ENCODE measurements around the gene C1R.
"Not testable (repeated sequence)": the region's sequence is repeated elsewhere in the genome, so short reads cannot be mapped to it uniquely, and the experiment has no call there.

The C1R gene

GRCh38 chr12:7118881-7119280, 26.6 kb upstream of the C1R start:
- DNase-seq, result no peak

GRCh38 chr12:7117670-7118069, 25.4 kb upstream of the C1R start:
- no peak for DNase-seq

- DNase-seq, result no peak
These were observed 24.7 kb upstream of the C1R start for GRCh38 chr12:7116916-7117315.

DNA sequence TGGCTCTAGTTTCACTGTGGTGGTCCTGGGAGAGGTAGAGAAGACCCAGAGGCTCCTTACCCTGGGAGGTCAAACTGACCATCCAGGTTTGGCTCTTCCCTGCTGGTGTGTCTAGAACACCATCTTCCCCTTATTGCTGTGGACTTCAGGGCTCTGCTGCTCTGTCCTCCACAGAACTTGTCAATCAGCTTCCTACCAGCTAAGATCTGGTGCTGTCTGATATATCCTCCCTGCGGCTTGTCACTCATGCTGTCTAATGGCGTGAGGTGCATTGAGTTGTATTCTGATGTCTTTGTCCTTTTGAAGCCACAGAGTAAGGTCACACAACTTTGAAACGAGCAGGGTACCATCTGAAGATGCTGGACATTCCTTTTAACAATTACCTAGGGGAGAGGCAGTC, 24.0 kb upstream of the C1R start:
- no peak for DNase-seq

- no peak for DNase-seq
These were observed 22.6 kb upstream of the C1R start for GRCh38 chr12:7114851-7115250.

DNA sequence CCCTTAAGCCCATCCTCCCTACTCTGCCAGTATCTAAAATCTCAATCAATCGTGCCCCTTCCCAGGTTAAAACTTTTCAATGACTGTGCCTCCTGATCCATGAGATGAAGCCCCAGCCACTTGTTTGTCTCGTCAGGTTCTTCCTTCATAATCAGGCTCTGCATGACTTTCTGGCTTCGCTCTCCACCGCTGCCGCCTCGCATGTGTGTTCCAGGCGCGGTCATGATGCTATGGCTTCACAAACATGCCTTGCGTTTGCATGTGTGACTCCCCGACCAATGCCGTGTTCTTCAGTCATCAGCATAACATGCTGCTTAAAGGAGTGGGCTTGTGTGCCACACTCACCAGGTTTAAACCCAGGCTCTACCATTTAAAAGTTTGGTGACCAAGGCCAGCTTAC, 21.8 kb upstream of the C1R start:
- DNase-seq, result no peak

- peak; percentile 5 to 65 for DNase-seq
These were observed 21.2 kb upstream of the C1R start for GRCh38 chr12:7113389-7113871.

GRCh38 chr12:7112041-7112440, 19.8 kb upstream of the C1R start:
- DNase-seq, result no peak

DNA sequence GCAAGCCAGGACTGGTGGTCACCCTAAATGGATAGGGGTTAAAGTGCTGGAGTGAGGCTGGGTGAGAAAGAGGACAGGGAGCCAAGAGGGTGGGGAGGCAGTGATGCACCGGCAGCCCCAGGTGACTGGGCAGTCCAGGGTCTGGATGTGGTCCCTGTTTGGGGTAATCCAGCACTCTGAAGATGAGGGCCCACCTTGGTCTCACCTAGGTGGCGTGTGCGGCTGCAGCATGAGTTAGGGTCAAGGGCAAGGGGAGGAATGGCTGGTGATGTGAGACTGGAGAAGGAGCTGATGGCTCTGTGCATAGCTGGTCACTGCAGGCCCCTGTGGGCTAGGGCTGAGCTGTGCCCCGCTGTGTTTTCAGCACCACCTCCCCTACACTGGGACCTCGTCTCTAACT, 18.4 kb upstream of the C1R start:
- DNase-seq, result no peak

DNA sequence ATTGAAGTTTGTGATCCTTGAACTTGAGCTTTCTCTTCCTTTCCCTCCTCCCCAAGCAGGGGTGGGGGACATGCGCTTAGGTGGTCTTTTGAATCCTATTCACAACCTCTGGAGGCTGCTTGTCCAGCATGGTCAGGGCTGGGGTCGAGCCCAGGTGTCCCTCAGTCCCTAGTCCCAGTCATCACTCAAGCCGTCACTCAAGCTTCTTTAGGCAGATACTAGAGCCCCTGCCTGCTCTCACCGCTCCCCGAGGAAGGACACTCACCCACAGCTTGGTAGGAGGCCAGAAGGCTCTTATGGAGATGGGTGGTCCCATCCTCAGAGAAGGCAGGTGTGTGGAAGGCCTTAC, 17.3 kb upstream of the C1R start:
- no peak for DNase-seq

GRCh38 chr12:7108796-7109571, 16.7 kb upstream of the C1R start, which contains the start of gene C1RL:
TSS of gene C1RL (minus strand) at chr12:7109214. CDS start at chr12:7109180, 34 bp downstream.
- DNase-seq, result peak; percentile 77

DNA sequence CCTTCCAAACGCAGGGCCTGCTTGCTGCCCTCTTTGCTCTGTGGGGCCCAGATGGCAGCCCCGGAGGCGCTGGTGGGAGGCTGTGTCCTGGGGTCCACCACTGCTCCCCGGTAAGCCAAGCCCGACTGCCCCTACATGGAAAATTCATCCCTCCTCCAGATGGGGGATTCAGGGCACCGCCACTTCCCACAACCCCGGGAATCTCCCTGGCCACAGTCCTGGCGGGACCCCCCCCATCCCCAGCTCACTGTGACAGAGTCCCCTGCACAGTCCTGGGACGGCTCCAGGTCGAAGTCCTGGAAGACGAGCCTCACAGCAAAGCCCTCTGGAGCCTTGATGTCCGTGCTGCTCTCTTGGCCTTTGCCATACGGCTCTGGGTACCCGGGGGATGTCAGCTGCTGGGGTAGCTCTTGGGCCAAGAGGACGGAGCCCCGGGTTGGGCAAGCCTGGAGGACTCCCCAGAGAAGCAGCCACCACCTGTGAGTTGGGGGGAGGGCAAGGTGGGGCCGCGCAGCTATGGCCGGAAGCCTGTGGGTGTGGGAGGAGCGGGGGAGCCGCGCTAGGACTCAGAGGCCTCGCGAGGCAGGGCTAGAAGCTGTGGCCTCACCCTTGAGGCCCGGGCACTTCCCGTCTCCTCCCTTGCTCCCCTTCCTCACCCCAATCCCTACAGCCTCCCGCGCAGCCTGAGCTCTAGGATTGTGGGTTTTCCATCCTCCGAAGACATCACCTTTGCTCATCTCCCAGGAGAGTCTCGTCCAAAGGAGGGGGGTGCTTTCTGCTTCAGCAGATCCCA, 16.0 kb upstream of the C1R start:
- DNase-seq, result peak; percentile 51 to 81

DNA sequence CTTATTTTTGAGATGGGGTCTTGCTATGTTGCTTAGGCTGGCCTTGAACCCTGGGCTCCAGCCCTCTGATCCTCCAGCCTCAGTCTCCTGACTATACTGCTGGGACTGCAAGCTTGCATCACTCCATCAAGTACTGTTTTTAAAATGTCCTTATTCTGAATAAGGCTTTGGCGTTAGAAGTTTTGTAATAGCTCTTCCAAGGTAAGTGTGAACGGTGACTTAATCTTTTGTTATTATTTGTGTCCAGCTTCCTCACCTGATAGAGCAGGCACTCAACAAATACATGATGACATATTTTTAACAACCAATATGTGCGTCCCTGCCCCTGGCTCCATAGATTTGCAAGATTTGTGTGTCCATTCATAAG, 15.4 kb upstream of the C1R start:
- no peak for DNase-seq

- not testable (repeated sequence) for DNase-seq
These were observed 14.9 kb upstream of the C1R start for GRCh38 chr12:7107181-7107580.

DNA sequence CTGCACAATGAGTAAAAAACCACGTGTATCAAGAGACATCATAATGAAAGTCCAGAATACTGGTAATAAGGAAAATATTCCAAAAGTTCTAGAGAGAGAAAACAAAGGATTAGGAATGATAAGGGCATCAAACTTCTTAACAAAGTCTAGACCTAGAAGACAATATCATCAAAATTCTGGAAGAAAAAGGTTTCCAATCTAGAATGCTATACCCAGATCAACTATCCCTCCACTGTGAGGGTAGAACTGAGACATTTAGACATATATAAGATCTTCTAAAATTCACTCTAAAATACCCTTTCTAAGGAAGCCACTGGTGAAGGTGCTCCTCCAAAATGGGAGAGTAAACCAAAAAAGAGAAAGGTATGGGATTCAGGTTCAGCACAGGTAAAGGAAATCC, 13.8 kb upstream of the C1R start:
- DNase-seq, result no peak

DNA sequence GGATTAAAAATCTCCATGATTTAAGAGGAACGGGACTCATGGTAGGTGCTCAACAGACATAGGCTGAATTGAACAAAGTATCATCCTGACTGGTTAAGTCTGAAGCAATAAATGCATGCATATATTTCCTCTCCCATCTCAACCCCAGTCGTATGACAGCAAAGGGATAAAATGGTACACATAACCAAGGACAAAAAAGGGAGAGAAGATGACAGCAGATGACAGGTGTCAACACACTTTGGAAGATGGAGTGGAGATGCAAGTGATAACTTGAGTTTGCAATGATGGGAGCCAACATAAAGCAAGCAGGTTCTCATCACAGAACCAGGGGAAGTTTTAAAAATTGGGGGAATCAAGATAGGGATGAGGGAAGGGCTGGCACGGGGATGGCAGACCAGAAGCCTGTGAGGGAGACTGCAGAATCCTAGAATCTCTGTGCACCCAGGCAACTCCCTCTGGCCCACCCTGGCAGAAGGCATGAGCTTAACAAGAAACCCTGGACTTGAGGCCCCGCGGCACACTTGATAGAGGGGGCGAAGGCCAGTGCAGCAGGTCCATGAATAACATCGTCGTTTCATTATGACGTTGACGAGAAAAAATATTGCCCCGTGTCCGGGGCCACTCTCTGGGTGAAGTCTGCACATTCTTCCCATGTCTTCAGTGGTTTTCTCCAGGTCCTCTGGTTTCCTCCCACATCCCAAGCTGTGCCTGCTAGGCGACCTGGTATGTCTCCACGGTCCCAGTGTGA, 11.8 kb upstream of the C1R start:
- DNase-seq, result no peak

GRCh38 chr12:7102582-7102981, 10.3 kb upstream of the C1R start:
- no peak for DNase-seq

GRCh38 chr12:7101694-7102131, 9.5 kb upstream of the C1R start:
- no peak for DNase-seq

GRCh38 chr12:7101047-7101693, 8.9 kb upstream of the C1R start:
- DNase-seq, result no peak

GRCh38 chr12:7100239-7100638, 8.0 kb upstream of the C1R start:
- no peak for DNase-seq

DNA sequence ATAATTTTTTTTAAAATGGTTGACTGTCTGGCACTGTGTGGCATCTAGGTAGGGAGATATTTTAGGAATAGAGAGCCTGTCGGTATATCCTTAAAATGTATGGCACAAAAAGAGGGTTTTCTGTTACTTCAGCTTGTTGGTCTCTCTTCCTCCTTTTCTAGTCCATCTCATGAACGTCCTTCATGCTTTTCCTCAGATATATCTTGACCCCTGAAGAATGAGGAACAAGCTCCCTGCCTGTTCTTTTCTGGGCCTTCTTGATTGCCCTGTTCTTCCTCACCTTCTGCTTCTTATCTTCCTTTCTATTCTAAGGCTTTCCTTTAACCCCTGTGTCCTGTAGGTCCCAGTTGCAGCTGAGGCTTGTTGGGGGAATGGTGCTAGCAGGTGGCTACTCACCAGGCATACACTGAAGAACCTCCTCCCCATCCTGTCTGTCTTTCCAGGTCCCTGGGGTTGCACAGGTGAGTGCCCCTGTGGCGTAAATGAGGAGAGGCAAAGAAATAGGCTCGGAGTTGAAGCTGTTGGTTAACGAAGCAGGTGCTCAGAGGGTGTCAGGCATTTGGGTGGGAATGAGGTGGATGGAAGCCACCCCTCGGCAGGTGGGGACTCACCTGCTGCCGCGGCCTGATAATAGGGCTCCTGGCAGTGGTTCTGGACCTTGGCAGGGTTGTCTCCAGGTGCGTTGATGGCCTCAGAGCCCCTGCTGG, 7.2 kb upstream of the C1R start:
- DNase-seq, result no peak

DNA sequence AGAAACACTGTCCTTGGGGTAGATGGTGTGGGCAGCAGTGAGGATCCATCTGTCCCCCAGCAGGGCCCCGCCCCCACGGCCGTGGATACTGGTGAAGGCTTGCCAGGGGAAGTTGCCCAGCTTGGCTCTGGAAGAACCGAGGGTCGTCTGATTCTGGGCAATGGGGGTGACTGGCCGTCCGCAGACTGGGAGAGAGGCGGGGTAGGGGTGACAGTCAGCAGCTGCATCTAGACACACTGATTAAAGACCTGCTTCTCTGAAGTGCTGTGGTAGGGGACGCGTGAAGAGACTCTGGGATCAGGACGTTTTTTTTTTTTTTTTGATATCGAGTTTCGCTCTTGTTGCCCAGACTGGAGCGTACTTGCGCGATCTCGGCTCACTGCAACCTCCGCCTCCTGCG, 4.7 kb upstream of the C1R start:
- DNase-seq, result no peak

Measured in bone marrow (tissue), 2 donors.